ENCODE measurements around the gene ZNF785. TPM values are rescaled to one million over a fixed set of nuclear protein-coding genes. Genes with fewer than 3 reads are reported as not detected.

ZNF785 gene
- total RNA-seq, 1 donor from 2014 or later = 31.9 TPM

DNA sequence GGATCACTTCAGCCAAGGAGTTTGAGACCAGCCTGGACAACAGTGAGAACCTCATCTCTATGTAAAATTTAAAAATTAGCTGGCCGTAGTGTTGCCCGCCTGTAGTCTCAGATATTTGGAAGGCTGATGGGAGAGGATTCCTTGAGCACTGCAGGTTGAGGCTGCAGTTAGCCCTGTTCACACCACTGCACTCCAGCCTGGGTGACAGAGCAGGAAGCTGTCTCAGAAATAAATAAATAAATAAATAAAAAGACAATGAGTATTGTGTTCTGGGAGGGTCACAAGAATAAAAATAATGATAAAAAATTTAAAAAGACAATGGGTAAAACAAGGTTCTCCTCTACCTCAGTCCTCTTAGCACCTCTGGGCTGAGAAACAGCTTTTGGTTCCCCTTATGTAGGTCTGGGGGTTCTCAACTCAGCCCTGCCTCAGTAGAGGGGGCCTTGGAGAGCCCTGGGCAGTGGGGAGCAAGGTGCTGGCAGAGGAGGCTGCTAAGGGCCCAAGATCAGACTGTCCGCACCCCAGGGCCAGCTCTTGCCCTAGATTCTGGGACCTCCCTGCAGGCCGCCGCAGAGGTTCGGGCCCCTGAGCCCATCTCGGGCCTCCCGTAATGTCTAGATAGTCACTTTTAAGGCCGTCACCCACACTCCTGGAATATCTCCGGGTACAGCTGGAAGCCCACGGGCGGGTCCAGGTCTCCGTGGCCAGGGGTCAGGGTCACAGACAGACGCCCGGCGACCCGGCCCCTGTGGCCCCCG lies 30.8 kb downstream of the ZNF785 start:
- Mint-ChIP-seq H3K4me1 (peaks cover 20% of the 10 kb centered on the region), H3K9me3 (no peaks in the 10 kb centered on the region), H3K27ac (no peak overlapping the region), H3K27me3 (ENCODE audit: low read depth) (no peaks in the 10 kb centered on the region), H3K36me3 (peaks cover 23% of the 10 kb centered on the region), H3K4me3 (no peak overlapping the region)
- no peak for DNase-seq (ENCODE audit: low spot score in 2 of 2, unreplicated experiment in 2 of 2)
- TF ChIP-seq, protein P1, sequence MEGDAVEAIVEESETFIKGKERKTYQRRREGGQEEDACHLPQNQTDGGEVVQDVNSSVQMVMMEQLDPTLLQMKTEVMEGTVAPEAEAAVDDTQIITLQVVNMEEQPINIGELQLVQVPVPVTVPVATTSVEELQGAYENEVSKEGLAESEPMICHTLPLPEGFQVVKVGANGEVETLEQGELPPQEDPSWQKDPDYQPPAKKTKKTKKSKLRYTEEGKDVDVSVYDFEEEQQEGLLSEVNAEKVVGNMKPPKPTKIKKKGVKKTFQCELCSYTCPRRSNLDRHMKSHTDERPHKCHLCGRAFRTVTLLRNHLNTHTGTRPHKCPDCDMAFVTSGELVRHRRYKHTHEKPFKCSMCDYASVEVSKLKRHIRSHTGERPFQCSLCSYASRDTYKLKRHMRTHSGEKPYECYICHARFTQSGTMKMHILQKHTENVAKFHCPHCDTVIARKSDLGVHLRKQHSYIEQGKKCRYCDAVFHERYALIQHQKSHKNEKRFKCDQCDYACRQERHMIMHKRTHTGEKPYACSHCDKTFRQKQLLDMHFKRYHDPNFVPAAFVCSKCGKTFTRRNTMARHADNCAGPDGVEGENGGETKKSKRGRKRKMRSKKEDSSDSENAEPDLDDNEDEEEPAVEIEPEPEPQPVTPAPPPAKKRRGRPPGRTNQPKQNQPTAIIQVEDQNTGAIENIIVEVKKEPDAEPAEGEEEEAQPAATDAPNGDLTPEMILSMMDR (IDR thresholded peaks at IDR 0.05; ENCODE audit: unreplicated experiment) = no peak

- no peaks in the 10 kb centered on the region for H3K27me3 Mint-ChIP-seq (ENCODE audit: low read depth)
- no peak for DNase-seq (ENCODE audit: low spot score in 2 of 2, unreplicated experiment in 2 of 2)
- no peaks in the 10 kb centered on the region for H3K9me3 Mint-ChIP-seq
- TF ChIP-seq, protein P1 (IDR thresholded peaks at IDR 0.05; ENCODE audit: unreplicated experiment) = no peak
- H3K4me1 Mint-ChIP-seq = peaks cover 10% of the 10 kb centered on the region
- no peak overlapping the region for H3K4me3 Mint-ChIP-seq
- peak overlapping the region; percentile 2 for H3K27ac Mint-ChIP-seq
- peaks cover 23% of the 10 kb centered on the region for H3K36me3 Mint-ChIP-seq
These were observed 32.1 kb downstream of the ZNF785 start for GRCh38 chr16:30553393-30553899.

GRCh38 chr16:30552956-30553355 lies 32.5 kb downstream of the ZNF785 start:
- DNase-seq (ENCODE audit: low spot score in 2 of 2, unreplicated experiment in 2 of 2) = no peak
- Mint-ChIP-seq H3K27ac (no peak overlapping the region), H3K9me3 (no peaks in the 10 kb centered on the region), H3K36me3 (peaks cover 23% of the 10 kb centered on the region), H3K4me3 (no peak overlapping the region), H3K27me3 (ENCODE audit: low read depth) (no peaks in the 10 kb centered on the region), H3K4me1 (peaks cover 9% of the 10 kb centered on the region)
- TF ChIP-seq, protein P1 (IDR thresholded peaks at IDR 0.05; ENCODE audit: unreplicated experiment) = no peak

GRCh38 chr16:30551781-30552180 lies 33.7 kb downstream of the ZNF785 start:
- H3K9me3 Mint-ChIP-seq = no peaks in the 10 kb centered on the region
- no peak overlapping the region for H3K4me3 Mint-ChIP-seq
- TF ChIP-seq, protein P1 (IDR thresholded peaks at IDR 0.05; ENCODE audit: unreplicated experiment) = no peak
- H3K27me3 Mint-ChIP-seq (ENCODE audit: low read depth) = no peaks in the 10 kb centered on the region
- peaks cover 5% of the 10 kb centered on the region for H3K4me1 Mint-ChIP-seq
- H3K27ac Mint-ChIP-seq = no peak overlapping the region
- peaks cover 23% of the 10 kb centered on the region for H3K36me3 Mint-ChIP-seq
- DNase-seq (ENCODE audit: low spot score in 2 of 2, unreplicated experiment in 2 of 2) = no peak

GRCh38 chr16:30548416-30549253 lies 36.9 kb downstream of the ZNF785 start:
- Mint-ChIP-seq H3K27me3 (ENCODE audit: low read depth) (no peaks in the 10 kb centered on the region), H3K27ac (no peak overlapping the region), H3K4me1 (no peaks in the 10 kb centered on the region), H3K9me3 (no peaks in the 10 kb centered on the region), H3K4me3 (no peak overlapping the region), H3K36me3 (peaks cover 11% of the 10 kb centered on the region)
- TF ChIP-seq, protein P1 (IDR thresholded peaks at IDR 0.05; ENCODE audit: unreplicated experiment) = no peak
- no peak for DNase-seq (ENCODE audit: low spot score in 2 of 2, unreplicated experiment in 2 of 2)

Measured in mesothelial cell of epicardium (in vitro differentiated cells).